Inferior parietal cortex (tissue), 1 donor: ENCODE measurements around the gene HNRNPA0.
A peak's percentile ranks its signal among the peaks of the same experiment; 100 is the strongest.

ENCODE experiments used
- DNase-seq: peaks from one replicate; pipeline ENCODE4 v3.0.0-alpha.2; 2016; ENCODE audit errors: extremely low spot score

HNRNPA0 gene

DNA sequence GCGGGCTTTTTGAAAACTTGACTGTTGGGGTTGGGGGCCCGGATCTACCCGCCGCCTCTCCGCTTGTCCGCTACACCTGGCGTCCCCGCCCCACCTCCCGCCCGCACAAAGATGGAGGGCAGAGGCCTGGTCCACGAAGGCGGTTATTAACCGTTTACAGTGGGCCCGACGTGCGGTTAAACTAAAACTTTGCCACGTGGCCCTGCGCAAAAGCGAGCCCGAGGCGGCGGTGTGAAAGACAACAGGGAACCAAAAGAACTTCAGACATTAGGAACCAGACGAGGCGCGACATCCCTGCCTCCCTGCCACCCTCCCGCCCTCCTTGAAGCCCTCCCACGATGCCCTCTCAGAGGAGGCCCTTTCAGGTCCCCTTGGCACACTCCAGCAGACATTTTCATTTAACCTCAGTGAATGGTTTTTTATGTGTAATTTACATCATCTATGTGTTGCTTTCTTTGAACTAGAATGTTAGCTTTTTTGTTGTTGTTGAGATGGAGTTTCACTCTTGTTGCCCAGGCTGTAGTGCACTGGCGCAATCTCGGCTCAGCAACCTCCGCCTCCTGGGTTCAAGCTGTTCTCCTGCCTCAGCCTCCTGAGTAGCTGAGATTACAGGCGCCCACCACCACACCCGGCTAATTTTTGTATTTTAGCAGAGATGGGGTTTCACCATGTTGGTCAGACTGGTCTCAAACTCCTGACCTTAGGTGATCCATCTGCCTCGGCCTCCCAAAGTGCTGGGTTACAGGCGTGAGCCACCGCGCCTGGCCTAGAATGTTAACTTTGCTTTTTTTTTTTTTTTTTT is 999 bp upstream of the HNRNPA0 start:
- no peak for DNase-seq

DNA sequence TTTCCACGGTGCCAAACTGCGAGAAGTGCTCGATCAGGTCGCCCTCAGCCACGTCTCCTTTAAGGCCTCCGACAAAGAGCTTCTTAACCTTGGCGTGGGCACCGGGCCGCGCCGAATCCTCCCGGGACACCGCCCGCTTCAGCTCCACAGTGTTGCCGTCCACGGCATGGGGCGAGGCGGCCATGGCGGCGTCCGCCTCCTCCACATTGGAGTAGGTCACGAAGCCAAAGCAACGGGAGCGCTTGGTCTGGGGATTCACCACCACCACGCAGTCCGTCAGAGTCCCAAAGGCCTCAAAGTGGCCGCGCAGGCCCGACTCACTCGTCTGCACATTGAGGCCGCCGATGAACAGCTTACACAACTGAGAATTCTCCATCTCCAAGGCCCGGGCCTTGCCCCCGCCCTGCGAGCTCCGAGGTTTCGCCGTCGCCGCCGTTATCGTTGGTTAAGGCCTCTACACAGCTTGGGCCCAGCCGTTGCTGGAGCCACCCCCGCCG is 424 bp downstream of the HNRNPA0 start:
- DNase-seq: no peak

DNA sequence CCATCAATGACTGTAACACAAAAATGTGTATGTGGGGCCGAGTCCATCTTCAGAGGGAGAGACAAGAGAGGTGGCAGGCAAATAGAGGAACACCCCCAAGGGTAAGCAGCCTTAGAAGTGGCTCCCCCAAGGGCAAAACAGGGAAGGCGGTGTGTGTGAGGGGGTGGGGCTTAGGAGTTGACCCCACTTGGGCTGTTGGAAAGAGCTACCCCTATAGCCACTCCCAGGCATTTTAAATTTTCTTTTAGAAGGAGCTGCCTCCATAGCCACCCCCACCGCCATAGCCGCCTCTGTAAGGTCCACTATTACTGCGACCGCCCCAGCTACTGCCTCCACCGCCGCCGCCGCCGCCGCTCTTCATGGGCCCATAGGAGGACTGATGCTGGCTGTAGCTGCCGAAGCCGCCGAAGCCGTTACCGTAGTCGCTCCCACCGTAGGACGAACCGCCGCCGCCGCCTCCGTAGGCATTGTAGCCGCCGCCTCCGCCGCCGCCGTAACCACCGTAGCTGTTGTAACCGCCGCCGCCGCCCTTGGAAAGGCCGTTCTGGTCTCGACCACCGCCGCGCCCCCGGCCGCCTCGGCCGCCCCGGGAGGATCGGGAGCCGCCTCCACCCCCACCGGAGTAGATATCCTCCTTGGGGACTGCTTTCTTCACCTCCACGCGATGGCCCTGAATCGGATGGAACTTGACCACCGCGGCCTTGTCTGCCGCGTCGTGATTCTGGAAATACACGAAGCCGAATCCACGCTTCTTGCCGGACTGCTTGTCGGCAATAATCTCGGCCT is 1.1 kb downstream of the HNRNPA0 start:
- DNase-seq: no peak

DNA sequence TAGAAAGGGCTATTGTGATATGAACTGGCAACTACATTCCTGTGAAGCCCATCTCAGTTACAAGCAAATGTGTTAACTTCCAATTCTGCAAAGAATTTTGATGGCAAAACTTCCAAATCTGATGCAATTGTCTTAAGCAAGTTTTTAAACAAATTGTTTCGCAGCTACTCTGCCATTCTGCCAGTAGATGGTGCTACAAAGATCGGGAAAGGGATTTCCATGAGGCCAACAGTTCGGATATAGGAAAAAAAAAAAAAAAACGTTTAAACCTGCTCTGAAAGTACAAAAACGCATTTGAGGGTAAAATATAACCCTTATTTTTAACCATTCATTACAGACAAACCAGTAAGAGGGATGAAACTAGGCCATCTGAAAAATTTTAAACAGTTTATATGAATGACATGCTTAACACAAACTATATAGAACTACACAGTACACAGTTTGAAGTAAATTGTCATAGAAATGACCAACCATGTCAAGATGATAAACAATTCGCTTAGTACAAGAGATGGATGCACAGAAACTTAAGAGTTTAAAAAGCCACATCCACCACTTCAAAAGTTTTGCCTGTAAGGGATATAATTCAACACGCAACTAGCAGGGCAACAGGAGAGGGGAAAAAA is 2.2 kb downstream of the HNRNPA0 start:
- DNase-seq: peak; percentile 79

DNA sequence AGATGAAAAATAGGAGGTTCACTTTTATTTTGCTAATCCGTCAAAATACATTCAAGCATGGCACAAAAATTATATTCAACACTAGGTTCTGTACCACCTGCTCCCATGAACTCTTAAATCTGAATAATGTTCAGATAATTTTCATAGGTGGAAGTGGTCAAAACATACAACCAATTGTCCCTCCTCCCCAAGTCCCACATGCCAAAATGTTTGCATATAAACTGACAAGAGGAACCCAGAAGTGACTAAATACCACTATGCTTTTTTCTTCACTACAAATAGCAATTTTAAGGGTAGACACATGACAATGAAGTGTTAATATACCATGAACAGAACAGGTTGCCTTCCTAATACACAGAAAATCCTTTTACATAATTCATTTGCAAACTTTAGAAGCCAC is 3.7 kb downstream of the HNRNPA0 start:
- no peak for DNase-seq

DNA sequence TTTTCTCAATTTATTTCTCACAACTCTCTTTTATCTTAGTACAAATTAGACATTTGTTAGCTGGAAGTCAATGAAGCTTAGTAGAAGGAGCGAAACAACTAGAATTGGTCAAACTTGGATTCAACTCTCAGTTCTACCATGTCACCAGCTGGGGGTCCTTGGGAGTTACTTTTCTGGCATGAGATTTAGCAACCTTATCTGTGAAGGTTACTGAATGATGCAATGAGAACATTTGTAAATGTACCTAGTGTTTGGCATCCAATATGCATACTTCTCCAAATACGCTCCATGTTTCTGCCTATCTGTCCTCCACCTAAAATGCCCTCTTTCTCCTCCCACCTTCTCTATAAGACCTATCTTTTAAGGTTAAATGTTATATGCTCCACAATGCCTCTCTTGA is 6.3 kb downstream of the HNRNPA0 start:
- DNase-seq: no peak

DNA sequence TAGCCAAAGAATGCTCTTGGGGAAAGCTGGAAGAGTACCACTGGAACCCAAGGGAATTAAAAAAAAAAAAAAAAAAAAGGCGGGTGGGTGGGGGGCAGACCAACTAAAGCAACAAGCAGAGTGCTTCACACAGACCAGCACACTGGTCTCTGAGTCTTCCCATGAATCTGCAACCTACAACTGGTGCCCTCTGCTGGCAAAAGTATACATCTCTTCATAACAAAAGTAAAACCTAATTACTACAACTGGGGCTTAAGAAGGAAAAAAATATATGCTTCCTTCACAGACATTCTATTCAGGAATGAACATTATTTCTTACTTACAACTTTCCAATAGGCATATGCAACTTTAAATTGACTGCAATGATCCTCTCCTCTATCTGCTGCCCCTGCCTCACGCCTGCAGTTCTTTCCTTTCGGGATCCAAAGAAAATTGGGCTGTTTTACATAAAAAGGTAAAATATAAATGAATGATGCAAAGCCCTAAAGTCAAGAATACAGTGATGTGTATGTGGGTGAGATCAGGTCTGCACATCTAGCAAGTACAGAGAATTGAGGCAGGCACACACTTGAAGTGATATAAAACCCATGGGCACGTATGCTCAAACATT is 11.0 kb downstream of the HNRNPA0 start:
- DNase-seq: peak; percentile 91

DNA sequence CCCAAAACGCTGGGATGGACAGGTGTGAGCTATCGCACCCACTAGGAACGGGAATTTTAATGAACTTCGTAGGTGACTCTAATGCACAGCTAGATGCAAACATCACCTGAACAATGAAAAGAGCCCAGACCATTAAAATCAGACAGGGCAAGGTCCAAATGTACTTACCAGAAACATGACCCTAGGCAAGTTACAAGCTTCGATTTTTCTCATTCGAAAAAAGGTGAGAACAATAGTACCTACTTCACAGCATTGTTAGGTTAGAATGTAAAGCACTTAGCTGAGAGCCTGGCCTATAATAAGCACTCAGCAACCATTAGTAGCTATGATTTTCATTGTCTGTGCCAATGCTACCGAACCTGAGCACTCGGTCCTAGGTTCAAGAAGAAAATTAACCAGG is 12.4 kb downstream of the HNRNPA0 start:
- DNase-seq: no peak

DNA sequence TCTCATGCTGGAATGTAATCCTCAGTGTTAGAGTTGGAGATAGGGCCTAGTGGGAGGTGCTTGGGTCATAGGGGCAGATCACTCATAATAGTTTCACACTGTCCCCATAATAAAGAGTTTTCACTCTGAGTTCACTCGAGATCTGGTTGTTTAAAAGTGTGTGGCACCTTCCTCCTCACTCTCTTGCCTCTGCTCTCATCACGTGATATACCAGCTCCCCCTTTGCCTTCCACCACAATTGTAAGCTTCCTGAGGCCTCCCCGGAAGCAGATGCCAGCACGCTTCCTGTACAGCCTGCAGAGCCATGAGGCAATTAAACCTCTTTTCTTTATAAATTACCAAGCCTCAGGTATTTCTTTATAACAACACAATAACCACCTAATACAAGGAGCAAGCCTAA is 14.4 kb downstream of the HNRNPA0 start:
- DNase-seq: no peak

DNA sequence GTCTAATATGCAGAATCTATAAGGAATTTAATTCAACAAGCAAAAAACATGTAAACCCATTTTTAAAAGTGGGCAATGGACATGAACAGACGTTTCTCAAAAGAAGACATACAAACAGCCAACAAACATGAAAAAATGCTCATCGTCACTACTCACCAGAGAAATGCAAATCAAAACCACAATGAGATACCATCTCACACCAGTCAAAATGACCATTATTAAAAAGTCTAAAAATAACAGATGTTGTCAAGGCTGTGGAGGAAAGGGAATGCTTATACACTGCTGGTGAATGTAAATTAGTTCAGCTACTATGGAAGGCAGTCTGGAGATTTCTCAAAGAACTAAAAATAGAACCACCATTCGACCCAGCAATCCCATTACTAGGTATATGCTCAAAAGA is 15.2 kb downstream of the HNRNPA0 start:
- DNase-seq: no peak

DNA sequence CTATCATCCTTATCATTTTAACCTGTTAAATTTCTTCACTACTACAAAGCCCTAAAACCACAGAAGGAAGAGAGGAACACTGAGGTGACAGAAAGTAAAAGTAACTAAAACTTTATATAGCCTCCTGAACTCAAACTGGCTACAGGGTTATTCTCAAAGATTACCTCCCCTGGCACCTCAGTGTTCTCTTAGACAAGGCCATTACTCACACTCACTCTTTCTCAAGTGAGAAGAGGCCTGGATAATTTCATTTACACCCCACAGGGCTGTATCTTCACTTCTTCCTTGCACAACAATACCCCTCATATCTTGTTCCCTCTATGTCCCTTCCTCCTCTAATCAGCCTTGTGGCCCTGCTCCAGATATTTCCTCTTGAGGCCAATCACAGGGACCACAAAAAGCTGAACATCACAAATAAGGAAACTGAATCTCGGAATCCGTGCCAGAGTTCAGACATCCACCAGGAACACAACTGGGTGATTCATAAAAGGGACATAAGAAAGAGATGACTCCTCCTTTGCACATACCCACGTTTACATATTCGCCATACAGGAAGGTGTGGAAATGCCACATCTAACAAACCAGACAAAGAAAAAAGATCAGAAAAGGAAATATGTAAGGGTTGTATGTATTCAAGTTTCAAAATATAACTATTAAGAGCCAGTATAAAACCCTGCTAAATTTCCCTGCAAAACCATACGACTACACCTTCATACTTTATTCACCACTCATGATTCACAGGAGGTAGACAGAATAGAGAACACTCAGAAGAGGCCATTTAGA is 16.6 kb downstream of the HNRNPA0 start:
- no peak for DNase-seq

DNA sequence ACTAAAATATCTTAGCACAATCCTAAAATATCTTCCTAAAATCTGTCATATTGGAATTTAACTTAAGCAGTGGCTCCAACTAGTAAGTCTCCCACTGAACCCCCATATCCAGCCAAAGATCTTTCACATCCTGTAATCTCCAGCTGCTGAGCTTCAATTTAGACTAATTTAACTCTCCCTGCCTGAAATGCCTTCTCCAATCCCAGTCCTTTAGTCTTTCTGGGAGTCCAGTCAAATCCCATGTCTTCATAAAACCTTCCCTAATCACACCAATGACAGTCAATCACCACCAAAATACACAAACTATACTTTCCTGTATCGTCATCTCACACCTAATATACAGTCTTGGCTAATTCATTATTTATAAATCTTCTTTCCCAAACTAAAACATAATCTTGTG is 17.7 kb downstream of the HNRNPA0 start:
- DNase-seq: no peak

DNA sequence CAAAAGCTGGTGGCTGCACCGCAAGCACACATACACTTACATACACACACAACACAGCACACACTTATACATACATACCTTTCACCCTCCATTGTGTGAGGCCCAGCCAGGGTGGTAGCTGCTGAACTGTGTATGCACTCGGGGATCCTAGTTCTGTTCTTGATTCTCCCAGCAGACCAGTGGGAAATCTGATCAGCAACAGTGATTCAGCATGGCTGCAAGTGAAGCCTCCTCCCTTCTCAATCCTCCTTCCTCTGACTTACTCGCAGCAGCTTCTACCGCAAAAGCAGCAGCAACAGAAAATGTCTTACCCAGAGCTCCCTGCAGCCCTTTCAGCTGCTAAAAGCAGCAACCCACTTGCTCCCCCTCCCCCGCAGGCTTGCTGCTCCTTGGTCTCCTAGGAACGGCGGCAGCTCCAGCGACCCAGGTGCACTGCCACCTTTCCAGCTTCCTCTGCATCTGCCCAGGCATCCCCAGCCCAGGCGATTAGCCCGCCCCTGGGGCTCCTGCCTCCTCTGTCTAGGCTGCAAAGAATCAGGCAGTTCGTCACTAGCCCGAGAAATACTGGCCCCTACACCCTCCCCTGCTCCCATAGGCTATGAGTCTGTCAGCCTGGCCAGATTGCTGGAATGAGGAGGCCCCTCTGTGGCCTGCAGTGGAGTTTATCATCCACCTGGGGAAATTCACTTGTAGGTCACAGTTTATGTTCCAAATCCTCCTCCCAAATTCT is 18.4 kb downstream of the HNRNPA0 start, which contains the start of gene KLHL3:
Gene KLHL3 (minus strand): TSS at position 535 of the 730 bp plus-strand sequence. CDS start 443 bp downstream, at position 92.
- peak; percentile 36 for DNase-seq

DNA sequence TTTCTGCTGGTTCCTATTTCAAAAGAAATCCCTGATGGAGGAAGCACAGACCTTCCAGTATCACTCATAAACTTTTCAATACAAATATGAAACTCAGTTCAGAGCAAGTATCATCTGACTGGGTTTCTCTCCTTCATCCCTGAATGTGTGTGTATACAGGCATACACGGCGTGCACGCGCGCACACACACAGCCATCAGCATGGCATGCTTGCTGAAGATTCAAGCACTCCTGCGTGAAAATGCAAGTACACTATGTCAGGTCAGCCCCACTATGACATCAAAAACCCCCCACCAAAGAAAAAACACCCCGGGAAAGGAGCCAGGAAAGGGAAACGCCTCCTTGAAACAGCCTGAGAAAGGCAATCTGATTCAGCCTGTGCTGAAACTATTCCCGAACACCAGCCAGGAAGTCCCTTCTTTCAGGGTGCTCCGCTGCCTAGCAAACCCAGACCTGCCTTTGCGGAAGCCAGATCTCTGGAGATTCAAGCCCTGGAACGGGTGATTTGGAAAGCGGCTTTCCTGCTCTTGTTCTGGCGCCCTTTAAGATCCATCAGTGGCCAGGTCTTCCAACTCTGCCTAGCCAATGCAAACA is 19.1 kb downstream of the HNRNPA0 start:
- DNase-seq: peak; percentile 22

DNA sequence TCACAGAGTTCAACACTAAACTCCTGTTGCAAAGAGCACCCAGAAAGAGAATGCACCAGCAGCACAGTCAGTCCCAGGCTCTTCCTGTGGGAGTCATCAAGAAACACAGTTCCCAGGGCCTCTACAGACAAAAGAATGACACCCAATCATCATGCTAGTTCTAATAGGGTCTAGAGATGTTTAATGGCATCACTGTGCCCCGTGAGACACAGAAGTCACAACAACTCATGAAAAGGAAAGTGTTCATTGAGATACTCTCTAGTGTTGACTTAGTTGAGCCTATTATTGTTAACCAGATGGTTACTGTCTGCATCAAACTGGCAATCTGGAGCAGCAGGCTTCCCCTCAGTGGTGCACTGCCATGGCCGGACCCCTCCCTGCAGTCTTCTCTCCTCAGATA is 19.8 kb downstream of the HNRNPA0 start:
- no peak for DNase-seq

DNA sequence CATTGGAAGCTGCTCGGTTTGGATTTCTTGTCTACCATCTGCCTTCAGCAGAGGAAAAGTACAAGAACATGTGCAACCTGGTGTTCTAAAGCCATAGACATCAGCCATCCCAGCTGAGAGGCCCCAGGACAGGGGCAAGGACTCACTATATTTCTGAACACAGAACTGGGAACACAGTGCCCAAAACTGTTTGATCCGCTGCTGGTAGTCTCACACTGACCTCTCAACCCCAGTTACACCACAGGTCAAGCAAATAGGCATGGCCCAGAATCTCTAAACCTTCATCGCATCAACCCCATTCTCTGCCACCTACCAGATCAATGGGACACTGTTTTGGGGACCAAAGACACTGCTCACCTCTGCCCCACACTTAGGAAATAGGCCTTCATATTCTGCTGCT is 20.2 kb downstream of the HNRNPA0 start:
- DNase-seq: no peak

DNA sequence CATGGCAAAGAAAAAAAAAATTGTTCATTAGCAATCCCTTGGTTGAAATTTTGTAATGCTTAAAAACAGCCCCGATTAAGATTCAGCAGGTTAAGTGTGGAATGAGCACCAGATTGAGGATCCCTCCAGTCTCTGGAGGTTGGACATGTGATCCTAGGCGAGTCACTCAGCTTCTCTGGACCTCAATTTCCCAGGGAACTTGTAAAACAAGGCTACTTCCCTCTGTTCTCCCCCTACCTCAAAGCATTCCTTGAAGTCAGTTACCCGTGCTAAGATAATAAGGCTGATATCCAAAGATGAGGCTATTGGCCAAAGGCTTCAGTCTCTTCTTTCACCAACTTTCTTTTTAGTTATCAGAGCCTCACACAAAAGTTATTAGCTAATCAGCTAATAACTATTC is 21.2 kb downstream of the HNRNPA0 start:
- DNase-seq: no peak

DNA sequence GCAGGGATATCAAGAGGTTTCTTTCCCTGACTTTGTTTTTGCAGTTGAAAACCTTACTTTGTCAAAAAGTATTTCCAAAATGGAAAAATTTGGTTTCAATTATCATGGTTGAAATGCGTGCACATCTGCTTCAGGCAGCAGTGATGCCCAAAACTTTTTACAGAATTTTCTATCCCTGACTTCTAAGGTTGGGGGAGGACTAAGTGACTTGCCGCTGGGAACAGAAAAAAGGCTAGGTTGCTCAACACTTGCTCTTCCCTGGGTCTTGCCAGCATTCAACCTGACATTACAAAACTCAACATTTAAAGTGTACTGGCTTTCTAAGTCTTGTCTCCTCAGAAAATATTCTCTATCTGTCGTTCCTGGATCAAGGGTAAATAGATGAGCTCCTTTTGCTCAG is 23.0 kb downstream of the HNRNPA0 start:
- no peak for DNase-seq

DNA sequence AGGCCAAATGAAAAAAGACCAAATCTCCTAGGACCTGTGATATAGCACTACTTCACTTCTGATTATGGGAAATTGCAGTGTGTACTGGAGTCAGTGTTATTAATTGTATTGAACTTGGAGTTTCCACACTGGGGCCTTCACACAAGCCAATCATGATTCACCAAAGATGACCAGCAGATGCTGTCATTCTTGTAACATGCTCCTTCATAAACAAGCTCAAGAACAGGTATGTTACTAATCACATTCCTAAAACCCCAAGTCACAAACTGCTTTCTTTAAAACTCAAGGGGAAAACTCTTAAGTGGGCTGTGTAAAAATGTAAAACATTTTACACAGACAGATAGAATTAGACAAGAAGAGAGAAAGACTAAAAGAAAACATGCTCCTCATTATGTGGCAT is 23.8 kb downstream of the HNRNPA0 start:
- DNase-seq: no peak

DNA sequence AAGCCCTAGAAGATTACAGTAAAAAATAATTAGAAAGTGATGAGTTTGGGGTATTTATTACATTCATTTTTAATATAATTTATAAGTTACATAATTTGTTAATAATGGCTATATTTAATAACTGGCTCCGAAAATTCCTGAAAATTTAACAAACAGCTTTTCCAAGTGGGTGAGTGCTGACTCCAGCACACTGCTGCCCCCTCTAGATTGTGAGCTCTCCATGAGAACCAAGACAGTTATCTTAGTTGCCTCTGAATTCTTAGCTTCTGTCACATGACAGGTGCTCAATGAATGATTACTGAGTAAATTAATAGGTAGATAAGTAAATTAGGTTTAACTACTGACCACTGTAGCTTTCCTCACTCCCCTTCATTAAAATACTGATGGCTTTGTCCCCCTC is 26.1 kb downstream of the HNRNPA0 start:
- DNase-seq: no peak
